ENCODE results near the gene TMEM43.

GRCh38 chr3:14123308-14124222 is 1.3 kb upstream of the TMEM43 start:
- TF ChIP-seq, protein P1, sequence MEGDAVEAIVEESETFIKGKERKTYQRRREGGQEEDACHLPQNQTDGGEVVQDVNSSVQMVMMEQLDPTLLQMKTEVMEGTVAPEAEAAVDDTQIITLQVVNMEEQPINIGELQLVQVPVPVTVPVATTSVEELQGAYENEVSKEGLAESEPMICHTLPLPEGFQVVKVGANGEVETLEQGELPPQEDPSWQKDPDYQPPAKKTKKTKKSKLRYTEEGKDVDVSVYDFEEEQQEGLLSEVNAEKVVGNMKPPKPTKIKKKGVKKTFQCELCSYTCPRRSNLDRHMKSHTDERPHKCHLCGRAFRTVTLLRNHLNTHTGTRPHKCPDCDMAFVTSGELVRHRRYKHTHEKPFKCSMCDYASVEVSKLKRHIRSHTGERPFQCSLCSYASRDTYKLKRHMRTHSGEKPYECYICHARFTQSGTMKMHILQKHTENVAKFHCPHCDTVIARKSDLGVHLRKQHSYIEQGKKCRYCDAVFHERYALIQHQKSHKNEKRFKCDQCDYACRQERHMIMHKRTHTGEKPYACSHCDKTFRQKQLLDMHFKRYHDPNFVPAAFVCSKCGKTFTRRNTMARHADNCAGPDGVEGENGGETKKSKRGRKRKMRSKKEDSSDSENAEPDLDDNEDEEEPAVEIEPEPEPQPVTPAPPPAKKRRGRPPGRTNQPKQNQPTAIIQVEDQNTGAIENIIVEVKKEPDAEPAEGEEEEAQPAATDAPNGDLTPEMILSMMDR (IDR thresholded peaks at IDR 0.05; ENCODE audit: low read depth, low read length) = peak; percentile 25; the same call in 1 of the 2 replicates
- TF ChIP-seq EZH2phosphoT487 (IDR thresholded peaks at IDR 0.05; ENCODE audit: low read depth) = no peak
